Pancreas (tissue), 10 donors: Measurements from ENCODE around the gene MAT2A. TPM values are rescaled to one million over a fixed set of nuclear protein-coding genes. Genes with fewer than 3 reads are reported as not detected.

ENCODE experiments used
- ATAC-seq, 4 donors: fragments of 200-7000 bp; cut with Tn5 transposase; one replicate each; pipeline versions ENCODE4 v1.8.0 to v1.9.1; 2020; ENCODE audit warnings: mild to moderate bottlenecking in 4 of 4, moderate library complexity in 4 of 4
- DNase-seq, 6 donors: peaks; one replicate each; pipeline ENCODE4 v3.0.0-alpha.2; 2020
- FAIRE-seq: peaks from 2 replicates; lab custom pipeline; 2012; peaks lifted over from hg19 to GRCh38; lab: Jason Lieb, UNC
- H3K27ac ChIP-seq, 4 donors: fragments of 200-600 bp; sonication (generic); 1 replicate in 3 of 4; 2 replicates in 1 of 4; pipeline versions ENCODE4 v1.5.0 to v1.8.0; 2020
- H3K27me3 ChIP-seq, 4 donors: fragments of 200-600 bp; one replicate each; pipeline ENCODE4 v1.8.0; 2021
- H3K36me3 ChIP-seq, 3 donors: fragments of 200-600 bp; sonication (generic) in 1 of 3; one replicate each; pipeline versions ENCODE4 v1.5.0 to v1.8.0; 2020 to 2021
- H3K4me1 ChIP-seq, 3 donors: fragments of 200-600 bp; one replicate each; pipeline ENCODE4 v1.8.0; 2021
- H3K4me3 ChIP-seq, 4 donors: fragments of 200-600 bp; sonication (generic) in 2 of 4; one replicate each; pipeline versions ENCODE4 v1.5.0 to v1.8.0; 2020 to 2021
- H3K9me3 ChIP-seq, 4 donors: fragments of 200-600 bp; one replicate each; pipeline ENCODE4 v1.8.0; 2021
- CTCF ChIP-seq, 4 donors: fragments of 200-600 bp; sonication (generic) in 3 of 4; IDR thresholded peaks; one replicate each; pipeline versions ENCODE4 v1.5.0 to v1.8.0; 2021; ENCODE audit warnings: antibody characterized with exemption in 4 of 4
- WGBS, 2 donors: extraction: QIAGEN DNeasy Blood & Tissue Kit; methylation state at CpG; one replicate each; pipeline ENCODE4 v1.1.7; 2013; 5-methylcytosine and 5-hydroxymethylcytosine counted together
- intact Hi-C, 3 donors: fragments of 100-400 bp; cut with DNase I; formaldehyde crosslinking; loops; one replicate each; pipeline versions ENCODE4 v1.11.1 to v1.14.2; 2022
- polyA plus RNA-seq, 2 donors: library from polyadenylated mRNA; stranded (reverse); fragments of 200-250 nt; gene quantifications; one replicate each; pipeline ENCODE4 v1.2.3, GENCODE V29; 2013
- total RNA-seq, 6 donors: library from RNA; stranded (reverse); fragmentation: NEBNext Ultra II Directional in 4 of 6; extraction: Animal tissue kit (Norgen Biotek cat#: 25700) in 4 of 6; gene quantifications; one replicate each; pipeline versions ENCODE4 v1.2.1 to v1.2.4, GENCODE V29; 2021 to 2023
- donor health status: healthy with polysubstance abuse.
- donor health status: DM: no; HTN: no; CAD: no; lungs with moderate emphysema.
- donor health status: DM: no; HTN: no; CAD: no.
- donor health status: control.
- donor health status: control.
- donor health status: Bipolar disorder and iron deficiency.
- donor health status: DM: yes; HTN: yes; CAD: no.
- donor health status: DM: no; HTN: no; CAD: no.
- donor health status: DM: no; HTN: no; CAD: no.
- donor health status: DM: yes; HTN: yes; CAD: no.

Gene MAT2A
- total and polyA plus RNA-seq, 8 donors, result 127 to 447 (median 215) TPM

- no peak overlapping the region for H3K4me3 ChIP-seq
- H3K27ac ChIP-seq, result no peak overlapping the region
- H3K9me3 ChIP-seq, result no peaks in the 10 kb centered on the region
- no peak for TF ChIP-seq CTCF (IDR thresholded peaks at IDR 0.05)
- no peak for FAIRE-seq
- ATAC-seq, result no peak
- 78 to 81% methylated on average over 8 of the region's 8 CpGs for WGBS, 2 donors
- no peaks in the 10 kb centered on the region for H3K36me3 ChIP-seq
- intact Hi-C loops, result no loop called here
- no peaks in the 10 kb centered on the region for H3K27me3 ChIP-seq
- no peak for DNase-seq
- peaks cover 9 to 18% (median 11%) of the 10 kb centered on the region in 3 donors for H3K4me1 ChIP-seq
Measured at GRCh38 chr2:85575739-85576138, 36.8 kb downstream of the MAT2A start.

- H3K27me3 ChIP-seq, result no peaks in the 10 kb centered on the region
- DNase-seq, result no peak
- H3K36me3 ChIP-seq, result peaks cover 0 to under 1% (median 0%) of the 10 kb centered on the region in 3 donors
- ATAC-seq, result peak in 1 of 4 donors; percentile 4
- peaks cover 9 to 18% (median 11%) of the 10 kb centered on the region in 3 donors for H3K4me1 ChIP-seq
- no peak for TF ChIP-seq CTCF (IDR thresholded peaks at IDR 0.05)
- no peak for FAIRE-seq
- H3K27ac ChIP-seq, result peak overlapping the region; percentile 75 to 91 (median 83)
- H3K4me3 ChIP-seq, result peak overlapping the region in 2 of 4 donors; percentile 60 to 70
- 9 to 23% methylated on average over 3 of the region's 3 CpGs for WGBS, 2 donors
- no peaks in the 10 kb centered on the region for H3K9me3 ChIP-seq
- intact Hi-C loops, result no loop called here
Measured at GRCh38 chr2:85577063-85577385, 38.1 kb downstream of the MAT2A start.

GRCh38 chr2:85577386-85578242, 38.6 kb downstream of the MAT2A start, which contains the start of gene VAMP8:
Gene VAMP8 (plus strand): TSS chr2:85577586. CDS start chr2:85577647, 61 bp downstream.
- ATAC-seq (peak; percentile 85 to 93 (median 90)), DNase-seq (peak; percentile 78 to 90 (median 82)), FAIRE-seq (no peak)
- TF ChIP-seq CTCF (IDR thresholded peaks at IDR 0.05), result no peak
- Histone ChIP-seq H3K4me1 (peaks cover 9 to 18% (median 11%) of the 10 kb centered on the region in 3 donors), H3K9me3 (no peaks in the 10 kb centered on the region), H3K27ac (peak within 1 kb of the TSS; percentile 75 to 91 (median 83)), H3K36me3 (peaks cover 0 to 4% (median 0%) of the 10 kb centered on the region in 3 donors), H3K4me3 (peak within 1 kb of the TSS; percentile 32 to 70 (median 50)), H3K27me3 (no peaks in the 10 kb centered on the region)
- intact Hi-C loops, result no loop called here
- 5 to 6% methylated on average over 19 of the region's 19 CpGs for WGBS, 2 donors

GRCh38 chr2:85578243-85579180, 39.5 kb downstream of the MAT2A start:
- Histone ChIP-seq H3K9me3 (no peaks in the 10 kb centered on the region), H3K4me3 (peak overlapping the region; percentile 32 to 70 (median 50)), H3K27ac (peak overlapping the region; percentile 75 to 91 (median 83)), H3K36me3 (peaks cover 0 to 4% (median 0%) of the 10 kb centered on the region in 3 donors), H3K27me3 (no peaks in the 10 kb centered on the region), H3K4me1 (peaks cover 9 to 18% (median 11%) of the 10 kb centered on the region in 3 donors)
- intact Hi-C loops, result no loop called here
- peak in 4 of 6 donors; percentile 51 to 72 (median 66) for DNase-seq
- ATAC-seq, result peak; percentile 57 to 75 (median 71)
- FAIRE-seq, result no peak
- TF ChIP-seq CTCF (IDR thresholded peaks at IDR 0.05), result no peak
- WGBS, 2 donors, result 18 to 19% methylated on average over 19 of the region's 19 CpGs
